ENCODE measurements around the gene ECI1.

GRCh38 chr16:2216330-2216729 lies 35.1 kb downstream of the ECI1 start:
- no peak for TF ChIP-seq CTCF (IDR thresholded peaks at IDR 0.05 in 4 of 5, conservative IDR thresholded peaks at IDR 0.05 in 1 of 5)
- TF ChIP-seq POLR2A (IDR thresholded peaks at IDR 0.05), result no peak

Measured in gastrocnemius medialis (tissue), 4 donors.